ENCODE data around the gene FBXL17. TPM values are rescaled to one million over a fixed set of nuclear protein-coding genes. Genes with fewer than 3 reads are reported as not detected.

FBXL17 gene
- total and polyA plus RNA-seq, 2 of the 4 experiments (the other 2 are of a cell fraction): 3.9 to 8.1 TPM

- Histone ChIP-seq H3K36me3 (ENCODE audit: control insufficient read depth, insufficient read depth, low read length) (no peaks in the 10 kb centered on the region), H2BK5ac (ENCODE audit: low read depth, low read length, poor library complexity, severe bottlenecking) (no peak overlapping the region), H4K5ac (ENCODE audit: low read depth, low read length) (no peak overlapping the region), H2BK15ac (ENCODE audit: low read depth, low read length) (no peak overlapping the region), H2AK9ac (replicated peaks; ENCODE audit: low read depth, low read length, poor library complexity) (no peak overlapping the region), H4K8ac (ENCODE audit: low read depth in 2 of 2, low read length in 2 of 2) (no peak overlapping the region), H3K9ac (ENCODE audit: low read depth, low read length) (no peak overlapping the region), H3K14ac (replicated peaks; ENCODE audit: low read depth, low read length) (no peak overlapping the region), H2BK120ac (ENCODE audit: low read depth, low read length) (no peak overlapping the region), H3K18ac (ENCODE audit: low read depth, low read length) (no peak overlapping the region), H3K27ac (ENCODE audit: insufficient read depth, low read length) (no peak overlapping the region), H3K9me3 (ENCODE audit: control insufficient read depth, insufficient read depth, low read length) (no peaks in the 10 kb centered on the region), H4K20me1 (ENCODE audit: insufficient read depth, low read length) (no peaks in the 10 kb centered on the region), H3K9me1 (ENCODE audit: insufficient read depth, low read length) (no peaks in the 10 kb centered on the region), H4K91ac (ENCODE audit: insufficient read depth, low read depth, low read length) (no peak overlapping the region), H2AK5ac (ENCODE audit: low read depth, low read length) (no peak overlapping the region), H3K4me2 (ENCODE audit: low read depth, low read length) (no peak overlapping the region), H3K27me3 (ENCODE audit: control insufficient read depth, insufficient read depth, low read length) (no peaks in the 10 kb centered on the region), H3K4me3 (ENCODE audit: insufficient read depth, low read depth, low read length) (no peak overlapping the region), H3K79me1 (ENCODE audit: low read depth in 1 of 2, low read length in 2 of 2) (no peaks in the 10 kb centered on the region), H2AFZ (replicated peaks; ENCODE audit: low read length, poor library complexity) (no peak overlapping the region), H2BK20ac (ENCODE audit: low read depth, low read length) (no peak overlapping the region), H3K56ac (ENCODE audit: extremely low read depth, insufficient read depth, low read length) (no peak overlapping the region), H3K4ac (ENCODE audit: low read depth, low read length) (no peak overlapping the region), H3K23ac (ENCODE audit: low read depth, low read length) (no peak overlapping the region), H3K4me1 (ENCODE audit: control insufficient read depth, insufficient read depth, low read length) (no peaks in the 10 kb centered on the region)
- TF ChIP-seq SMC3 (IDR thresholded peaks at IDR 0.05; ENCODE audit: low read depth, low read length): no peak
- no peak for TF ChIP-seq BHLHE40 (IDR thresholded peaks at IDR 0.05; ENCODE audit: low read depth, low read length)
- no peak for TF ChIP-seq FOS (IDR thresholded peaks at IDR 0.05; ENCODE audit: low read depth, low read length)
- TF ChIP-seq CHD1 (IDR thresholded peaks at IDR 0.05; ENCODE audit: low read depth, low read length): no peak
- TF ChIP-seq MXI1 (IDR thresholded peaks at IDR 0.05; ENCODE audit: borderline replicate concordance, low read depth, low read length): no peak
- TF ChIP-seq USF2 (IDR thresholded peaks at IDR 0.05; ENCODE audit: low read depth, low read length): no peak
- TF ChIP-seq CEBPB (IDR thresholded peaks at IDR 0.05; ENCODE audit: low read depth, low read length): no peak
- ChIA-PET POLR2A (ENCODE audit: unreplicated experiment) (no interaction called here), CTCF (no interaction called here)
- in situ Hi-C loops (cut with MboI; ENCODE audit: low sequenced_read_pairs) (no loop called here), dilution Hi-C loops (cut with HindIII; ENCODE audit: low sequenced_read_pairs, unreplicated experiment) (no loop called here), intact Hi-C loops (cut with micrococcal nuclease) (no loop called here)
- BruUV-seq (replicated peaks): no TSS peak
- ATAC-seq (ENCODE audit: low read depth) (no peak), DNase-seq (no peak)
- WGBS, 2 experiments (ENCODE audit: extremely low coverage in 2 of 2, insufficient read length in 1 of 2): 48% methylated on average over 5 of the region's 11 CpGs; no CpG with 5 or more reads in 1 of the 2 experiments
Observed at GRCh38 chr5:107887166-107887943, 494.5 kb downstream of the FBXL17 start.

Data from IMR-90 (cell line).